ENCODE data around the gene POLR3B.
"Not testable (repeated sequence)": the region's sequence is repeated elsewhere in the genome, so short reads cannot be mapped to it uniquely, and the experiment has no call there.

Gene POLR3B

GRCh38 chr12:106417926-106418910 lies 60.7 kb downstream of the POLR3B start:
- no peak for DNase-seq

- DNase-seq, result no peak
Measured at GRCh38 chr12:106418970-106419369, 61.4 kb downstream of the POLR3B start.

GRCh38 chr12:106423291-106423690 lies 65.7 kb downstream of the POLR3B start:
- no peak for DNase-seq

GRCh38 chr12:106425061-106425702 lies 67.6 kb downstream of the POLR3B start:
- no peak for DNase-seq

GRCh38 chr12:106427917-106428316 lies 70.4 kb downstream of the POLR3B start:
- no peak for DNase-seq

GRCh38 chr12:106428384-106428783 lies 70.8 kb downstream of the POLR3B start:
- no peak for DNase-seq

GRCh38 chr12:106429043-106429552 lies 71.5 kb downstream of the POLR3B start:
- DNase-seq, result no peak

- no peak for DNase-seq
Measured at GRCh38 chr12:106429636-106430035, 72.1 kb downstream of the POLR3B start.

GRCh38 chr12:106431839-106432411 lies 74.4 kb downstream of the POLR3B start:
- DNase-seq, result no peak

GRCh38 chr12:106433055-106433454 lies 75.5 kb downstream of the POLR3B start:
- DNase-seq, result no peak

GRCh38 chr12:106434526-106434925 lies 77.0 kb downstream of the POLR3B start:
- no peak for DNase-seq

- no peak for DNase-seq
Measured at GRCh38 chr12:106436164-106436563, 78.6 kb downstream of the POLR3B start.

GRCh38 chr12:106442575-106442974 lies 85.0 kb downstream of the POLR3B start:
- no peak for DNase-seq

GRCh38 chr12:106445053-106445452 lies 87.5 kb downstream of the POLR3B start:
- DNase-seq, result no peak

- DNase-seq, result no peak
Measured at GRCh38 chr12:106445959-106446358, 88.4 kb downstream of the POLR3B start.

GRCh38 chr12:106446419-106447092 lies 89.0 kb downstream of the POLR3B start:
- no peak for DNase-seq

GRCh38 chr12:106452309-106452708 lies 94.8 kb downstream of the POLR3B start:
- DNase-seq, result no peak

- no peak for DNase-seq
Measured at GRCh38 chr12:106455111-106455510, 97.6 kb downstream of the POLR3B start.

- no peak for DNase-seq
Measured at GRCh38 chr12:106459124-106459523, 101.6 kb downstream of the POLR3B start.

GRCh38 chr12:106459534-106459933 lies 102.0 kb downstream of the POLR3B start:
- no peak for DNase-seq

GRCh38 chr12:106461730-106462129 lies 104.2 kb downstream of the POLR3B start:
- no peak for DNase-seq

- DNase-seq, result not testable (repeated sequence)
Measured at GRCh38 chr12:106465605-106466004, 108.1 kb downstream of the POLR3B start.

- DNase-seq, result not testable (repeated sequence)
Measured at GRCh38 chr12:106475662-106476061, 118.1 kb downstream of the POLR3B start.

All from activated CD4-positive, alpha-beta T cell treated with anti-CD3 and anti-CD28 coated beads, Interleukin-10, Interleukin-2, amounts not matched to agents 100 ng/mL and 50 ng/mL, durations not matched to agents 16 hours and 8 hours (primary cell).